ENCODE results near the gene TTN.

DNA sequence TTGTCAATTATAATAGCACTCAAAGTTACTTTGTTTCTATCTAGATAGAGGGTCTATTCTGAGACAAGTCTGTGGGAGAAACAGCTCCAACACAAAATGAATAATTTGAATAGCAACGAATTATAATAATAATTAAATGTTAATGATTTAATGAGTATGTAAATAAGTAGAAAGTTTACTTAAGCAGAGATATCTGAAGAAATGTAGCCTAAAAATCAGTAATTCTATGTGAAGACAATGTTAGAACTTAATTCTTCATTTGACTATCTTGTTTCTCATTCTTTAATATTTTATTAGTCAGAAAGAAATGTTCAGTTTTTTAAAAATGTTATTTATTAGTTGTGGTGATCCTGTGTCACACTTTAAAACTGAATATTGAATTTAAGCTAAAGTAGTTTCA is 165.7 kb downstream of the TTN start:
- no peak for TF ChIP-seq RARB (CRISPR knock-in tag; IDR thresholded peaks at IDR 0.05)
- TF ChIP-seq, protein P1, sequence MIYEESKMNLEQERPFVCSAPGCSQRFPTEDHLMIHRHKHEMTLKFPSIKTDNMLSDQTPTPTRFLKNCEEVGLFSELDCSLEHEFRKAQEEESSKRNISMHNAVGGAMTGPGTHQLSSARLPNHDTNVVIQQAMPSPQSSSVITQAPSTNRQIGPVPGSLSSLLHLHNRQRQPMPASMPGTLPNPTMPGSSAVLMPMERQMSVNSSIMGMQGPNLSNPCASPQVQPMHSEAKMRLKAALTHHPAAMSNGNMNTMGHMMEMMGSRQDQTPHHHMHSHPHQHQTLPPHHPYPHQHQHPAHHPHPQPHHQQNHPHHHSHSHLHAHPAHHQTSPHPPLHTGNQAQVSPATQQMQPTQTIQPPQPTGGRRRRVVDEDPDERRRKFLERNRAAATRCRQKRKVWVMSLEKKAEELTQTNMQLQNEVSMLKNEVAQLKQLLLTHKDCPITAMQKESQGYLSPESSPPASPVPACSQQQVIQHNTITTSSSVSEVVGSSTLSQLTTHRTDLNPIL (CRISPR knock-in tag; IDR thresholded peaks at IDR 0.05; ENCODE audit: low read depth) = no peak
- TF ChIP-seq ZNF565 (CRISPR knock-in tag; conservative IDR thresholded peaks at IDR 0.05; ENCODE audit: low read depth) = no peak
- TF ChIP-seq, protein P2, sequence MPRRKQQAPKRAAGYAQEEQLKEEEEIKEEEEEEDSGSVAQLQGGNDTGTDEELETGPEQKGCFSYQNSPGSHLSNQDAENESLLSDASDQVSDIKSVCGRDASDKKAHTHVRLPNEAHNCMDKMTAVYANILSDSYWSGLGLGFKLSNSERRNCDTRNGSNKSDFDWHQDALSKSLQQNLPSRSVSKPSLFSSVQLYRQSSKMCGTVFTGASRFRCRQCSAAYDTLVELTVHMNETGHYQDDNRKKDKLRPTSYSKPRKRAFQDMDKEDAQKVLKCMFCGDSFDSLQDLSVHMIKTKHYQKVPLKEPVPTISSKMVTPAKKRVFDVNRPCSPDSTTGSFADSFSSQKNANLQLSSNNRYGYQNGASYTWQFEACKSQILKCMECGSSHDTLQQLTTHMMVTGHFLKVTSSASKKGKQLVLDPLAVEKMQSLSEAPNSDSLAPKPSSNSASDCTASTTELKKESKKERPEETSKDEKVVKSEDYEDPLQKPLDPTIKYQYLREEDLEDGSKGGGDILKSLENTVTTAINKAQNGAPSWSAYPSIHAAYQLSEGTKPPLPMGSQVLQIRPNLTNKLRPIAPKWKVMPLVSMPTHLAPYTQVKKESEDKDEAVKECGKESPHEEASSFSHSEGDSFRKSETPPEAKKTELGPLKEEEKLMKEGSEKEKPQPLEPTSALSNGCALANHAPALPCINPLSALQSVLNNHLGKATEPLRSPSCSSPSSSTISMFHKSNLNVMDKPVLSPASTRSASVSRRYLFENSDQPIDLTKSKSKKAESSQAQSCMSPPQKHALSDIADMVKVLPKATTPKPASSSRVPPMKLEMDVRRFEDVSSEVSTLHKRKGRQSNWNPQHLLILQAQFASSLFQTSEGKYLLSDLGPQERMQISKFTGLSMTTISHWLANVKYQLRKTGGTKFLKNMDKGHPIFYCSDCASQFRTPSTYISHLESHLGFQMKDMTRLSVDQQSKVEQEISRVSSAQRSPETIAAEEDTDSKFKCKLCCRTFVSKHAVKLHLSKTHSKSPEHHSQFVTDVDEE (CRISPR knock-in tag; IDR thresholded peaks at IDR 0.05) = no peak
- no peak for TF ChIP-seq ZFP30 (CRISPR knock-in tag; IDR thresholded peaks at IDR 0.05)
- TF ChIP-seq TCF4 (CRISPR knock-in tag; IDR thresholded peaks at IDR 0.05; ENCODE audit: borderline replicate concordance) = no peak

All from SK-N-SH treated with all-trans-retinoic acid at 6 μM for 48 hours (cell line).